Measurements from ENCODE around the gene OGFOD1.

OGFOD1 gene

GRCh38 chr16:56479469-56479868 lies 28.1 kb downstream of the OGFOD1 start:
- Histone ChIP-seq H3K9me3 (ENCODE audit: severe bottlenecking) (no peaks in the 10 kb centered on the region), H3K4me3 (ENCODE audit: severe bottlenecking) (no peak overlapping the region), H3K36me3 (ENCODE audit: low read depth) (peaks cover 89% of the 10 kb centered on the region), H3K27ac (ENCODE audit: poor library complexity, severe bottlenecking) (no peak overlapping the region), H3K4me1 (ENCODE audit: insufficient read depth, poor library complexity, severe bottlenecking) (peaks cover 17% of the 10 kb centered on the region), H3K27me3 (ENCODE audit: insufficient read depth, poor library complexity, severe bottlenecking) (no peaks in the 10 kb centered on the region)
- no peak for TF ChIP-seq CTCF (IDR thresholded peaks at IDR 0.05; ENCODE audit: poor library complexity, severe bottlenecking)
- ATAC-seq (ENCODE audit: low read depth) (no peak), DNase-seq (ENCODE audit: low spot score) (no peak)

GRCh38 chr16:56480776-56481467 lies 29.6 kb downstream of the OGFOD1 start:
- ATAC-seq (ENCODE audit: low read depth) (no peak), DNase-seq (ENCODE audit: low spot score) (no peak)
- Histone ChIP-seq H3K27ac (ENCODE audit: poor library complexity, severe bottlenecking) (no peak overlapping the region), H3K27me3 (ENCODE audit: insufficient read depth, poor library complexity, severe bottlenecking) (no peaks in the 10 kb centered on the region), H3K4me3 (ENCODE audit: severe bottlenecking) (no peak overlapping the region), H3K9me3 (ENCODE audit: severe bottlenecking) (no peaks in the 10 kb centered on the region), H3K36me3 (ENCODE audit: low read depth) (peaks cover 89% of the 10 kb centered on the region), H3K4me1 (ENCODE audit: insufficient read depth, poor library complexity, severe bottlenecking) (peaks cover 17% of the 10 kb centered on the region)
- no peak for TF ChIP-seq CTCF (IDR thresholded peaks at IDR 0.05; ENCODE audit: poor library complexity, severe bottlenecking)

GRCh38 chr16:56481468-56482122 lies 30.2 kb downstream of the OGFOD1 start:
- H3K27me3 ChIP-seq (ENCODE audit: insufficient read depth, poor library complexity, severe bottlenecking), result no peaks in the 10 kb centered on the region
- peaks cover 16% of the 10 kb centered on the region for H3K4me1 ChIP-seq (ENCODE audit: insufficient read depth, poor library complexity, severe bottlenecking)
- H3K4me3 ChIP-seq (ENCODE audit: severe bottlenecking), result no peak overlapping the region
- ATAC-seq (ENCODE audit: low read depth), result peak; percentile 31; the same call in 1 of the 3 replicates
- DNase-seq (ENCODE audit: low spot score), result no peak
- no peaks in the 10 kb centered on the region for H3K9me3 ChIP-seq (ENCODE audit: severe bottlenecking)
- TF ChIP-seq CTCF (IDR thresholded peaks at IDR 0.05; ENCODE audit: poor library complexity, severe bottlenecking), result no peak
- no peak overlapping the region for H3K27ac ChIP-seq (ENCODE audit: poor library complexity, severe bottlenecking)
- H3K36me3 ChIP-seq (ENCODE audit: low read depth), result peaks cover 88% of the 10 kb centered on the region

GRCh38 chr16:56482683-56483236 lies 31.4 kb downstream of the OGFOD1 start:
- no peak for DNase-seq (ENCODE audit: low spot score)
- H3K4me1 ChIP-seq (ENCODE audit: insufficient read depth, poor library complexity, severe bottlenecking), result peaks cover 7% of the 10 kb centered on the region
- H3K27ac ChIP-seq (ENCODE audit: poor library complexity, severe bottlenecking), result no peak overlapping the region
- TF ChIP-seq CTCF (IDR thresholded peaks at IDR 0.05; ENCODE audit: poor library complexity, severe bottlenecking), result no peak
- H3K9me3 ChIP-seq (ENCODE audit: severe bottlenecking), result no peaks in the 10 kb centered on the region
- no peak overlapping the region for H3K4me3 ChIP-seq (ENCODE audit: severe bottlenecking)
- no peaks in the 10 kb centered on the region for H3K27me3 ChIP-seq (ENCODE audit: insufficient read depth, poor library complexity, severe bottlenecking)
- no peak for ATAC-seq (ENCODE audit: low read depth)
- peaks cover 82% of the 10 kb centered on the region for H3K36me3 ChIP-seq (ENCODE audit: low read depth)
